ENCODE data around the gene AGBL1.

DNA sequence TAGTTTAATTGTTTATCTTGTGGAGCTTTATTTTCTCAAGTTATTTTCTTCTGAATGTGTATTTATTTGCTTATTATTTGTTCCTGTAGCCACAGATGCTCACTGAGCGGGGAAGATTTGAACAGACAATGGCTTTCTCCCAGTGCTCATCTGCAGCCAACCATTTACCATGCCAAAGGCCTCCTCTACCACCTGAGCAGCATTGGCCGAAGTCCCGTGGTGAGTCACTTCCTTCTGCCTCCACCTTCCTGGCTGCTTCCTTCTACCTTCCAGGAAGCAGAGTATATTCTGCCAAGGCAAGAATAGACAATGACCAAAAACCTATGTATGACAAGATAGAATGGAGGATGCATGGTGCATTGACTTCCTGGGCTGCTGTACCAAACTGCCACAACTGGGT lies 443.1 kb downstream of the AGBL1 start:
- TF ChIP-seq, protein P1, sequence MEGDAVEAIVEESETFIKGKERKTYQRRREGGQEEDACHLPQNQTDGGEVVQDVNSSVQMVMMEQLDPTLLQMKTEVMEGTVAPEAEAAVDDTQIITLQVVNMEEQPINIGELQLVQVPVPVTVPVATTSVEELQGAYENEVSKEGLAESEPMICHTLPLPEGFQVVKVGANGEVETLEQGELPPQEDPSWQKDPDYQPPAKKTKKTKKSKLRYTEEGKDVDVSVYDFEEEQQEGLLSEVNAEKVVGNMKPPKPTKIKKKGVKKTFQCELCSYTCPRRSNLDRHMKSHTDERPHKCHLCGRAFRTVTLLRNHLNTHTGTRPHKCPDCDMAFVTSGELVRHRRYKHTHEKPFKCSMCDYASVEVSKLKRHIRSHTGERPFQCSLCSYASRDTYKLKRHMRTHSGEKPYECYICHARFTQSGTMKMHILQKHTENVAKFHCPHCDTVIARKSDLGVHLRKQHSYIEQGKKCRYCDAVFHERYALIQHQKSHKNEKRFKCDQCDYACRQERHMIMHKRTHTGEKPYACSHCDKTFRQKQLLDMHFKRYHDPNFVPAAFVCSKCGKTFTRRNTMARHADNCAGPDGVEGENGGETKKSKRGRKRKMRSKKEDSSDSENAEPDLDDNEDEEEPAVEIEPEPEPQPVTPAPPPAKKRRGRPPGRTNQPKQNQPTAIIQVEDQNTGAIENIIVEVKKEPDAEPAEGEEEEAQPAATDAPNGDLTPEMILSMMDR (IDR thresholded peaks at IDR 0.05; ENCODE audit: insufficient read depth, low read depth, low read length) = no peak
- TF ChIP-seq EZH2 (IDR thresholded peaks at IDR 0.05; ENCODE audit: insufficient read depth, low read length) = no peak
